Neural cell (in vitro differentiated cells): ENCODE measurements around the gene TRAPPC10.

Source experiments
- EP300 ChIP-seq: fragments of 450-650 bp; conservative IDR thresholded peaks from 2 replicates; pipeline ENCODE4 v1.6.1; 2014; ENCODE audit warnings: antibody characterized with exemption, mild to moderate bottlenecking, moderate library complexity; ENCODE audit not compliant: poor library complexity, severe bottlenecking
- EZH2 ChIP-seq: fragments of 200-600, 300-800 bp; shearing (Covaris generic), sonication (generic); IDR thresholded peaks from 2 replicates; pipeline ENCODE4 v1.6.1; 2014; ENCODE audit warnings: antibody characterized with exemption, low read length, borderline replicate concordance, mild to moderate bottlenecking; ENCODE audit not compliant: insufficient read depth, poor library complexity, severe bottlenecking
- MXI1 ChIP-seq: fragments of 450-650 bp; conservative IDR thresholded peaks from 2 replicates; pipeline ENCODE4 v1.6.1; 2014; ENCODE audit warnings: antibody characterized with exemption, mild to moderate bottlenecking; ENCODE audit not compliant: poor library complexity, severe bottlenecking
- POLR2AphosphoS5 ChIP-seq: IDR thresholded peaks from 2 replicates; pipeline ENCODE4 v1.6.1; 2012
- RAD21 ChIP-seq: fragments of 450-650 bp; conservative IDR thresholded peaks from 2 replicates; pipeline ENCODE4 v1.6.1; 2014; ENCODE audit warnings: antibody characterized with exemption, mild to moderate bottlenecking, moderate library complexity
- SMC3 ChIP-seq: fragments of 450-650 bp; conservative IDR thresholded peaks from 2 replicates; pipeline ENCODE4 v1.6.1; 2014; ENCODE audit warnings: antibody characterized with exemption, mild to moderate bottlenecking, moderate library complexity; ENCODE audit not compliant: poor library complexity
- TAF1 ChIP-seq: IDR thresholded peaks from 2 replicates; pipeline ENCODE4 v1.6.1; 2012; ENCODE audit warnings: low read depth
- TF ChIP-seq, protein P1 (sequence below): fragments of 450-650 bp; IDR thresholded peaks from 2 replicates; pipeline ENCODE4 v1.5.1; 2014; ENCODE audit warnings: antibody characterized with exemption, mild to moderate bottlenecking, moderate library complexity; ENCODE audit not compliant: poor library complexity, severe bottlenecking
- TF ChIP-seq, protein P2 (sequence below): IDR thresholded peaks from 2 replicates; pipeline ENCODE4 v1.6.1; 2012; ENCODE audit warnings: borderline replicate concordance

DNA sequence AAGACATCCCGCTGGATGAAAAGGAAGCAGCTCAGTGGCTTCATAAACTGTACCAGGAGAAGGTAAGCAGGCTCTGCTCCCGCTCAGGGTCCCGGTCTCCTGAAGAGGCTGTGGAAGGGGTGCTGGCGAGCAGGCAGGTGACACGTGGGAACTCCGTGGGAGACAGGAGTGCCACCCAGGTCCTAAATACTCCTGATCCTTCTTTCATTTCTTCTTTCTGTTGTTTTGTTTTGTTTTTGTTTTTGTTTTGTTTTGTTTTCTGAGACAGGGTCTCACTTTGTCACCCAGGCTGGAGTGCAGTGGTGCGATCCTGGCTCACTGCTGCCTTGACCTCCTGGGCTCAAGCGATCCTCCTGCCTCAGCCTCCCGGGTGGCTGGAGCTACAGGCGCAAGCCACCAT, 34.0 kb upstream of the TRAPPC10 start:
- TF ChIP-seq, protein P1, sequence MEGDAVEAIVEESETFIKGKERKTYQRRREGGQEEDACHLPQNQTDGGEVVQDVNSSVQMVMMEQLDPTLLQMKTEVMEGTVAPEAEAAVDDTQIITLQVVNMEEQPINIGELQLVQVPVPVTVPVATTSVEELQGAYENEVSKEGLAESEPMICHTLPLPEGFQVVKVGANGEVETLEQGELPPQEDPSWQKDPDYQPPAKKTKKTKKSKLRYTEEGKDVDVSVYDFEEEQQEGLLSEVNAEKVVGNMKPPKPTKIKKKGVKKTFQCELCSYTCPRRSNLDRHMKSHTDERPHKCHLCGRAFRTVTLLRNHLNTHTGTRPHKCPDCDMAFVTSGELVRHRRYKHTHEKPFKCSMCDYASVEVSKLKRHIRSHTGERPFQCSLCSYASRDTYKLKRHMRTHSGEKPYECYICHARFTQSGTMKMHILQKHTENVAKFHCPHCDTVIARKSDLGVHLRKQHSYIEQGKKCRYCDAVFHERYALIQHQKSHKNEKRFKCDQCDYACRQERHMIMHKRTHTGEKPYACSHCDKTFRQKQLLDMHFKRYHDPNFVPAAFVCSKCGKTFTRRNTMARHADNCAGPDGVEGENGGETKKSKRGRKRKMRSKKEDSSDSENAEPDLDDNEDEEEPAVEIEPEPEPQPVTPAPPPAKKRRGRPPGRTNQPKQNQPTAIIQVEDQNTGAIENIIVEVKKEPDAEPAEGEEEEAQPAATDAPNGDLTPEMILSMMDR = no peak
- TF ChIP-seq EZH2 (no peak), POLR2AphosphoS5 (no peak), TAF1 (no peak), EP300 (no peak), MXI1 (no peak), RAD21 (no peak), SMC3 (no peak)
- TF ChIP-seq, protein P2, sequence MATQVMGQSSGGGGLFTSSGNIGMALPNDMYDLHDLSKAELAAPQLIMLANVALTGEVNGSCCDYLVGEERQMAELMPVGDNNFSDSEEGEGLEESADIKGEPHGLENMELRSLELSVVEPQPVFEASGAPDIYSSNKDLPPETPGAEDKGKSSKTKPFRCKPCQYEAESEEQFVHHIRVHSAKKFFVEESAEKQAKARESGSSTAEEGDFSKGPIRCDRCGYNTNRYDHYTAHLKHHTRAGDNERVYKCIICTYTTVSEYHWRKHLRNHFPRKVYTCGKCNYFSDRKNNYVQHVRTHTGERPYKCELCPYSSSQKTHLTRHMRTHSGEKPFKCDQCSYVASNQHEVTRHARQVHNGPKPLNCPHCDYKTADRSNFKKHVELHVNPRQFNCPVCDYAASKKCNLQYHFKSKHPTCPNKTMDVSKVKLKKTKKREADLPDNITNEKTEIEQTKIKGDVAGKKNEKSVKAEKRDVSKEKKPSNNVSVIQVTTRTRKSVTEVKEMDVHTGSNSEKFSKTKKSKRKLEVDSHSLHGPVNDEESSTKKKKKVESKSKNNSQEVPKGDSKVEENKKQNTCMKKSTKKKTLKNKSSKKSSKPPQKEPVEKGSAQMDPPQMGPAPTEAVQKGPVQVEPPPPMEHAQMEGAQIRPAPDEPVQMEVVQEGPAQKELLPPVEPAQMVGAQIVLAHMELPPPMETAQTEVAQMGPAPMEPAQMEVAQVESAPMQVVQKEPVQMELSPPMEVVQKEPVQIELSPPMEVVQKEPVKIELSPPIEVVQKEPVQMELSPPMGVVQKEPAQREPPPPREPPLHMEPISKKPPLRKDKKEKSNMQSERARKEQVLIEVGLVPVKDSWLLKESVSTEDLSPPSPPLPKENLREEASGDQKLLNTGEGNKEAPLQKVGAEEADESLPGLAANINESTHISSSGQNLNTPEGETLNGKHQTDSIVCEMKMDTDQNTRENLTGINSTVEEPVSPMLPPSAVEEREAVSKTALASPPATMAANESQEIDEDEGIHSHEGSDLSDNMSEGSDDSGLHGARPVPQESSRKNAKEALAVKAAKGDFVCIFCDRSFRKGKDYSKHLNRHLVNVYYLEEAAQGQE = no peak
